ENCODE measurements around the gene ABCA9. TPM values are rescaled to one million over a fixed set of nuclear protein-coding genes. Genes with fewer than 3 reads are reported as not detected.
A peak's percentile ranks its signal among the peaks of the same experiment; 100 is the strongest.

The ABCA9 gene
- 22.7 and 47.8 TPM in 2 replicates for total RNA-seq

GRCh38 chr17:69060822-69061221 lies at the start of gene ABCA9:
TSS of gene ABCA9 (minus strand) at chr17:69060927. CDS start at chr17:69051126, 9,801 bp downstream.

GRCh38 chr17:68955181-68955841 lies 105.4 kb downstream of the ABCA9 start, which contains the start of gene ABCA8:
TSS of gene ABCA8 (minus strand) at chr17:68955392. CDS start at chr17:68942034, 13,358 bp downstream.

Small RNA genes within 50 kb of the gene (small RNA-seq; reads per million reads assigned to genes)
- 0.71 reads per million, percentile 44 among the genes with 10 or more reads in this experiment for gene MIR4524B

Other genes with a start within 250 kb of the ABCA9 start
- 22.7 and 47.4 TPM in 2 replicates for gene ABCA8, start 105.5 kb downstream of the ABCA9 start, total RNA-seq
- 97.0 and 114 TPM in 2 replicates for gene ABCA6, start 81.0 kb upstream of the ABCA9 start, total RNA-seq
- gene ABCA10, start 167.9 kb upstream of the ABCA9 start, total RNA-seq: 0.59 and 1.5 TPM in 2 replicates